ENCODE data around the gene TMEM63C.

The TMEM63C gene

GRCh38 chr14:77181603-77182437 lies at the start of gene TMEM63C:
Gene TMEM63C (plus strand): TSS chr14:77181798. CDS start chr14:77218814, 37,016 bp downstream.
- H3K4me1 ChIP-seq (ENCODE audit: control insufficient read depth, insufficient read depth, low read length): no peaks in the 10 kb centered on the region
- peak within 1 kb of the TSS; percentile 66; the same call in 1 of the 2 replicates for H3K4me3 ChIP-seq (ENCODE audit: low read length)
- WGBS (ENCODE audit: insufficient coverage, insufficient read length): no CpG with 5 or more reads among the region's 46 CpGs
- H3K9me3 ChIP-seq (ENCODE audit: control insufficient read depth, insufficient read depth, low read length): no peaks in the 10 kb centered on the region
- H3K27me3 ChIP-seq (ENCODE audit: control insufficient read depth, insufficient read depth, low read length): no peaks in the 10 kb centered on the region
- no peak within 1 kb of the TSS for H3K27ac ChIP-seq (ENCODE audit: low read length)
- H3K36me3 ChIP-seq (ENCODE audit: control insufficient read depth, insufficient read depth, low read length): no peaks in the 10 kb centered on the region
- DNase-seq (ENCODE audit: low read depth, low spot score): peak; percentile 99

- Histone ChIP-seq H3K36me3 (ENCODE audit: control insufficient read depth, insufficient read depth, low read length) (no peaks in the 10 kb centered on the region; the same call in 1 of the 2 replicates), H3K27me3 (ENCODE audit: control insufficient read depth, insufficient read depth, low read length) (no peaks in the 10 kb centered on the region), H3K27ac (ENCODE audit: low read length) (no peak overlapping the region)
These were observed 49.6 kb upstream of the TMEM63C start for GRCh38 chr14:77131871-77132486.

GRCh38 chr14:77133720-77134338 lies 47.8 kb upstream of the TMEM63C start:
- no peaks in the 10 kb centered on the region for H3K4me1 ChIP-seq (ENCODE audit: control insufficient read depth, insufficient read depth, low read length)
- no peaks in the 10 kb centered on the region for H3K9me3 ChIP-seq (ENCODE audit: control insufficient read depth, insufficient read depth, low read length)
- H3K36me3 ChIP-seq (ENCODE audit: control insufficient read depth, insufficient read depth, low read length): peaks cover 2% of the 10 kb centered on the region; the same call in 1 of the 2 replicates
- no peak overlapping the region for H3K4me3 ChIP-seq (ENCODE audit: low read length)
- no peak overlapping the region for H3K27ac ChIP-seq (ENCODE audit: low read length)
- no peaks in the 10 kb centered on the region for H3K27me3 ChIP-seq (ENCODE audit: control insufficient read depth, insufficient read depth, low read length)
- no CpG with 5 or more reads among the region's 22 CpGs for WGBS (ENCODE audit: insufficient coverage, insufficient read length)
- DNase-seq (ENCODE audit: low read depth, low spot score): no peak

More at GRCh38 chr14:77131871-77132486, 49.6 kb upstream of the TMEM63C start:
- H3K9me3 ChIP-seq (ENCODE audit: control insufficient read depth, insufficient read depth, low read length): no peaks in the 10 kb centered on the region
- WGBS (ENCODE audit: insufficient coverage, insufficient read length): no CpG with 5 or more reads among the region's 5 CpGs
- no peak overlapping the region for H3K4me3 ChIP-seq (ENCODE audit: low read length)
- peaks cover 1% of the 10 kb centered on the region; the same call in 1 of the 2 replicates for H3K4me1 ChIP-seq (ENCODE audit: control insufficient read depth, insufficient read depth, low read length)
- DNase-seq (ENCODE audit: low read depth, low spot score): no peak

- DNase-seq (ENCODE audit: low read depth, low spot score): no peak
- Histone ChIP-seq H3K27ac (ENCODE audit: low read length) (no peak overlapping the region), H3K9me3 (ENCODE audit: control insufficient read depth, insufficient read depth, low read length) (no peaks in the 10 kb centered on the region), H3K27me3 (ENCODE audit: control insufficient read depth, insufficient read depth, low read length) (no peaks in the 10 kb centered on the region), H3K4me3 (ENCODE audit: low read length) (no peak overlapping the region), H3K4me1 (ENCODE audit: control insufficient read depth, insufficient read depth, low read length) (0 out of 2 replicates have a peak, but pooled peaks cover 2% of the 10 kb centered on the region), H3K36me3 (ENCODE audit: control insufficient read depth, insufficient read depth, low read length) (peaks cover 2% of the 10 kb centered on the region; the same call in 1 of the 2 replicates)
- WGBS (ENCODE audit: insufficient coverage, insufficient read length): no CpG with 5 or more reads among the region's 15 CpGs
These were observed 42.6 kb upstream of the TMEM63C start for GRCh38 chr14:77139022-77139421.

GRCh38 chr14:77139540-77140358 lies 41.8 kb upstream of the TMEM63C start:
- H3K9me3 ChIP-seq (ENCODE audit: control insufficient read depth, insufficient read depth, low read length): no peaks in the 10 kb centered on the region
- no peak overlapping the region for H3K27ac ChIP-seq (ENCODE audit: low read length)
- no CpG with 5 or more reads among the region's 52 CpGs for WGBS (ENCODE audit: insufficient coverage, insufficient read length)
- DNase-seq (ENCODE audit: low read depth, low spot score): no peak
- peak overlapping the region; percentile 76; the same call in 1 of the 2 replicates for H3K4me3 ChIP-seq (ENCODE audit: low read length)
- peaks cover 2% of the 10 kb centered on the region; the same call in 1 of the 2 replicates for H3K36me3 ChIP-seq (ENCODE audit: control insufficient read depth, insufficient read depth, low read length)
- H3K4me1 ChIP-seq (ENCODE audit: control insufficient read depth, insufficient read depth, low read length): peaks cover 4% of the 10 kb centered on the region; the same call in 1 of the 2 replicates
- no peaks in the 10 kb centered on the region for H3K27me3 ChIP-seq (ENCODE audit: control insufficient read depth, insufficient read depth, low read length)

GRCh38 chr14:77140359-77141213 lies 41.0 kb upstream of the TMEM63C start:
- peaks cover 5% of the 10 kb centered on the region; the same call in 1 of the 2 replicates for H3K4me1 ChIP-seq (ENCODE audit: control insufficient read depth, insufficient read depth, low read length)
- DNase-seq (ENCODE audit: low read depth, low spot score): no peak
- H3K27me3 ChIP-seq (ENCODE audit: control insufficient read depth, insufficient read depth, low read length): no peaks in the 10 kb centered on the region
- H3K9me3 ChIP-seq (ENCODE audit: control insufficient read depth, insufficient read depth, low read length): no peaks in the 10 kb centered on the region
- H3K4me3 ChIP-seq (ENCODE audit: low read length): peak overlapping the region; percentile 76
- peaks cover 2% of the 10 kb centered on the region; the same call in 1 of the 2 replicates for H3K36me3 ChIP-seq (ENCODE audit: control insufficient read depth, insufficient read depth, low read length)
- WGBS (ENCODE audit: insufficient coverage, insufficient read length): no CpG with 5 or more reads among the region's 67 CpGs
- H3K27ac ChIP-seq (ENCODE audit: low read length): no peak overlapping the region

GRCh38 chr14:77141214-77142004 lies 40.2 kb upstream of the TMEM63C start, which contains the start of gene ZDHHC22:
Gene ZDHHC22 (minus strand): TSS chr14:77141791. CDS start chr14:77139738, 2,053 bp downstream.
- Histone ChIP-seq H3K4me3 (ENCODE audit: low read length) (peak within 1 kb of the TSS; percentile 76), H3K4me1 (ENCODE audit: control insufficient read depth, insufficient read depth, low read length) (peaks cover 9% of the 10 kb centered on the region), H3K27me3 (ENCODE audit: control insufficient read depth, insufficient read depth, low read length) (no peaks in the 10 kb centered on the region), H3K36me3 (ENCODE audit: control insufficient read depth, insufficient read depth, low read length) (peaks cover 2% of the 10 kb centered on the region; the same call in 1 of the 2 replicates), H3K27ac (ENCODE audit: low read length) (no peak within 1 kb of the TSS), H3K9me3 (ENCODE audit: control insufficient read depth, insufficient read depth, low read length) (no peaks in the 10 kb centered on the region)
- DNase-seq (ENCODE audit: low read depth, low spot score): no peak
- no CpG with 5 or more reads among the region's 77 CpGs for WGBS (ENCODE audit: insufficient coverage, insufficient read length)

- WGBS (ENCODE audit: insufficient coverage, insufficient read length): no CpG with 5 or more reads among the region's 9 CpGs
- peaks cover 11% of the 10 kb centered on the region for H3K4me1 ChIP-seq (ENCODE audit: control insufficient read depth, insufficient read depth, low read length)
- no peak overlapping the region for H3K27ac ChIP-seq (ENCODE audit: low read length)
- H3K36me3 ChIP-seq (ENCODE audit: control insufficient read depth, insufficient read depth, low read length): peaks cover 2% of the 10 kb centered on the region; the same call in 1 of the 2 replicates
- DNase-seq (ENCODE audit: low read depth, low spot score): no peak
- no peaks in the 10 kb centered on the region for H3K9me3 ChIP-seq (ENCODE audit: control insufficient read depth, insufficient read depth, low read length)
- H3K27me3 ChIP-seq (ENCODE audit: control insufficient read depth, insufficient read depth, low read length): no peaks in the 10 kb centered on the region
- H3K4me3 ChIP-seq (ENCODE audit: low read length): peak overlapping the region; percentile 76; the same call in 1 of the 2 replicates
These were observed 39.4 kb upstream of the TMEM63C start for GRCh38 chr14:77142005-77142800.
